Measurements from ENCODE around the gene SLC47A2. TPM values are rescaled to one million over a fixed set of nuclear protein-coding genes. Genes with fewer than 3 reads are reported as not detected.

Gene SLC47A2
- total RNA-seq, 1 experiment from 2014 or later: not detected

DNA sequence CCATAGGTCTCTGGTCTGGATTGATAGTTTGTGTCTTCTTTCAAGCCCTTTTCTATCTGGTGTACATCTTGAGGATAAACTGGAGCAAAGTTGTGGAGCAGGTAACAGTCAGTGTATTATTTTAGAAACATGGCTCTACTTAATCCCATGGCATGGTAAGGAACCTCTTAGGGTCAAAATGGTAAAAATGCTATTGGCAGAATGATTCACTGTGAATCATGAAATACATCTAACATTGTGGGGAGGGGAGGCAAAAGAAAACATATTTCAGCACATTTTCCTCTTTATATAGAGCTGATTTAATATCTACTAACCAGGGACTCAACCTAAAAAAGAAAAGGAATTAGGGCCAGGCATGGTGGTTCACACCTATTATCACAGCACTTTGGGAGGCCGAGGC, 85.7 kb downstream of the SLC47A2 start:
- Histone ChIP-seq H2AFZ (ENCODE audit: low read length) (no peak overlapping the region), H3K4me2 (ENCODE audit: low read depth, low read length, poor library complexity, severe bottlenecking) (no peak overlapping the region), H3K4me1 (ENCODE audit: low read length) (no peaks in the 10 kb centered on the region), H3K9me2 (replicated peaks; ENCODE audit: insufficient read depth, low read length) (no peaks in the 10 kb centered on the region), H3K27ac (ENCODE audit: low read length) (no peak overlapping the region), H4K20me1 (ENCODE audit: insufficient read depth, low read depth, low read length) (no peaks in the 10 kb centered on the region), H3K9ac (ENCODE audit: low read length) (no peak overlapping the region), H3K36me3 (ENCODE audit: insufficient read depth, low read length) (no peaks in the 10 kb centered on the region), H3K27me3 (ENCODE audit: low read length) (no peaks in the 10 kb centered on the region), H3K9me3 (ENCODE audit: low read length) (no peaks in the 10 kb centered on the region), H3K79me2 (ENCODE audit: low read length) (no peaks in the 10 kb centered on the region), H3K4me3 (ENCODE audit: low read length) (no peak overlapping the region)
- no peak for DNase-seq

- H3K36me3 ChIP-seq (ENCODE audit: insufficient read depth, low read length): no peaks in the 10 kb centered on the region
- no peaks in the 10 kb centered on the region for H3K27me3 ChIP-seq (ENCODE audit: low read length)
- H3K4me3 ChIP-seq (ENCODE audit: low read length): no peak overlapping the region
- no peaks in the 10 kb centered on the region for H3K79me2 ChIP-seq (ENCODE audit: low read length)
- no peak overlapping the region for H3K4me2 ChIP-seq (ENCODE audit: low read depth, low read length, poor library complexity, severe bottlenecking)
- H3K9ac ChIP-seq (ENCODE audit: low read length): no peak overlapping the region
- no peak for DNase-seq
- H3K9me3 ChIP-seq (ENCODE audit: low read length): no peaks in the 10 kb centered on the region
- no peak overlapping the region for H3K27ac ChIP-seq (ENCODE audit: low read length)
- no peaks in the 10 kb centered on the region for H3K9me2 ChIP-seq (replicated peaks; ENCODE audit: insufficient read depth, low read length)
- H3K4me1 ChIP-seq (ENCODE audit: low read length): no peaks in the 10 kb centered on the region
- no peaks in the 10 kb centered on the region for H4K20me1 ChIP-seq (ENCODE audit: insufficient read depth, low read depth, low read length)
- no peak overlapping the region for H2AFZ ChIP-seq (ENCODE audit: low read length)
Measured at GRCh38 chr17:19630035-19630434, 86.3 kb downstream of the SLC47A2 start.

GRCh38 chr17:19629449-19629848, 86.9 kb downstream of the SLC47A2 start:
- Histone ChIP-seq H3K4me3 (ENCODE audit: low read length) (no peak overlapping the region), H3K36me3 (ENCODE audit: insufficient read depth, low read length) (no peaks in the 10 kb centered on the region), H3K79me2 (ENCODE audit: low read length) (no peaks in the 10 kb centered on the region), H4K20me1 (ENCODE audit: insufficient read depth, low read depth, low read length) (no peaks in the 10 kb centered on the region), H3K9me3 (ENCODE audit: low read length) (no peaks in the 10 kb centered on the region), H2AFZ (ENCODE audit: low read length) (no peak overlapping the region), H3K4me2 (ENCODE audit: low read depth, low read length, poor library complexity, severe bottlenecking) (no peak overlapping the region), H3K9ac (ENCODE audit: low read length) (no peak overlapping the region), H3K27me3 (ENCODE audit: low read length) (no peaks in the 10 kb centered on the region), H3K9me2 (replicated peaks; ENCODE audit: insufficient read depth, low read length) (no peaks in the 10 kb centered on the region), H3K27ac (ENCODE audit: low read length) (no peak overlapping the region), H3K4me1 (ENCODE audit: low read length) (no peaks in the 10 kb centered on the region)
- DNase-seq: no peak

Small RNA genes lying within 50 kb of the gene (small RNA-seq; reads per million reads assigned to genes)
- gene RF00322: not detected

Other genes with a start within 250 kb of the SLC47A2 start
- not detected in 2 replicates for gene SLC47A1, start 182.7 kb downstream of the SLC47A2 start, total RNA-seq (2014; rRNA removed; shearing (Covaris generic); ENCODE audit: low replicate concordance)
- 2.0 and 7.5 TPM in 2 replicates for gene ALDH3A2, start 67.8 kb downstream of the SLC47A2 start, total RNA-seq (2014; rRNA removed; shearing (Covaris generic); ENCODE audit: low replicate concordance)
- not detected in 2 replicates for gene ALDH3A1, start 31.7 kb upstream of the SLC47A2 start, total RNA-seq (2014; rRNA removed; shearing (Covaris generic); ENCODE audit: low replicate concordance)
- not detected in 2 replicates for gene ULK2, start 151.4 kb upstream of the SLC47A2 start, total RNA-seq (2014; rRNA removed; shearing (Covaris generic); ENCODE audit: low replicate concordance)